IMR-90 (cell line): Measurements from ENCODE around the gene DNAH17. TPM values are rescaled to one million over a fixed set of nuclear protein-coding genes. Genes with fewer than 3 reads are reported as not detected.

Experiments used
- ATAC-seq: fragments of 200-7000 bp; cut with Tn5 transposase; 2 replicates; pipeline ENCODE4 v1.9.1; 2020; ENCODE audit warnings: low read depth, mild to moderate bottlenecking, moderate library complexity
- BruUV-seq: library from RNA; stranded (reverse); fragments of 400-500 nt; replicated peaks from 2 replicates; lab custom pipeline; 2021; lab: Mats Ljungman, UMichigan
- CTCF ChIA-PET: fragments of 300-600 bp; formaldehyde crosslinking; extraction: SDS; loops from one replicate; lab custom pipeline; 2021; ENCODE audit warnings: antibody characterized with exemption; lab: Yijun Ruan, JAX
- POLR2A ChIA-PET: fragments of 300-600 bp; sonication (Branson Sonifier 250); formaldehyde crosslinking; loops from one replicate; lab custom pipeline; 2022; ENCODE audit warnings: antibody characterized with exemption; ENCODE audit not compliant: unreplicated experiment; lab: Charles Lee
- DNase-seq: peaks from one replicate; pipeline ENCODE4 v3.0.0; 2013
- H2AFZ ChIP-seq: replicated peaks from 2 replicates; pipeline ENCODE3; 2013; ENCODE audit warnings: low read length, mild to moderate bottlenecking; ENCODE audit not compliant: poor library complexity
- H2AK5ac ChIP-seq: 2 replicates; pipeline ENCODE4 v1.6.1; 2013; ENCODE audit warnings: low read depth, low read length, inconsistent platforms
- H2AK9ac ChIP-seq: replicated peaks from 2 replicates; pipeline ENCODE3; 2013; ENCODE audit warnings: mild to moderate bottlenecking, low read depth, low read length, moderate library complexity; ENCODE audit not compliant: poor library complexity
- H2BK120ac ChIP-seq: 2 replicates; pipeline ENCODE4 v1.6.1; 2013; ENCODE audit warnings: low read depth, low read length, inconsistent platforms
- H2BK15ac ChIP-seq: 3 replicates; pipeline ENCODE4 v1.6.1; 2013; ENCODE audit warnings: low read depth, low read length, inconsistent platforms
- H2BK20ac ChIP-seq: 2 replicates; pipeline ENCODE4 v1.6.1; 2013; ENCODE audit warnings: low read depth, mild to moderate bottlenecking, inconsistent platforms, low read length, moderate library complexity
- H2BK5ac ChIP-seq: 2 replicates; pipeline ENCODE4 v1.6.1; 2013; ENCODE audit warnings: mild to moderate bottlenecking, low read depth, low read length, inconsistent platforms; ENCODE audit not compliant: poor library complexity, severe bottlenecking
- H3K14ac ChIP-seq: replicated peaks from 2 replicates; pipeline ENCODE4 v1.6.1; 2013; ENCODE audit warnings: low read depth, low read length, inconsistent platforms
- H3K18ac ChIP-seq: 2 replicates; pipeline ENCODE4 v1.6.1; 2013; ENCODE audit warnings: low read depth, low read length, control low read depth
- H3K23ac ChIP-seq: 2 replicates; pipeline ENCODE4 v1.6.1; 2013; ENCODE audit warnings: low read depth, low read length, inconsistent platforms
- H3K27ac ChIP-seq: 2 replicates; pipeline ENCODE4 v1.5.1; 2013; ENCODE audit warnings: mild to moderate bottlenecking, control low read depth, low read length; ENCODE audit not compliant: insufficient read depth
- H3K27me3 ChIP-seq: 2 replicates; pipeline ENCODE4 v1.6.1; 2013; ENCODE audit warnings: low read length; ENCODE audit not compliant: control insufficient read depth, insufficient read depth
- H3K36me3 ChIP-seq: 2 replicates; pipeline ENCODE4 v1.6.1; 2013; ENCODE audit warnings: low read length, mixed read lengths; ENCODE audit not compliant: control insufficient read depth, insufficient read depth
- H3K4ac ChIP-seq: 2 replicates; pipeline ENCODE4 v1.6.1; 2013; ENCODE audit warnings: low read depth, low read length, inconsistent platforms
- H3K4me1 ChIP-seq: 2 replicates; pipeline ENCODE4 v1.6.1; 2013; ENCODE audit warnings: low read length, mixed read lengths; ENCODE audit not compliant: control insufficient read depth, insufficient read depth
- H3K4me2 ChIP-seq: 2 replicates; pipeline ENCODE4 v1.6.1; 2013; ENCODE audit warnings: low read depth, mild to moderate bottlenecking, control low read depth, low read length, moderate library complexity
- H3K4me3 ChIP-seq: 2 replicates; pipeline ENCODE4 v1.5.1; 2013; ENCODE audit warnings: low read depth, mild to moderate bottlenecking, control low read depth, low read length, moderate library complexity; ENCODE audit not compliant: insufficient read depth
- H3K56ac ChIP-seq: 2 replicates; pipeline ENCODE4 v1.6.1; 2013; ENCODE audit warnings: low read length, inconsistent platforms; ENCODE audit not compliant: insufficient read depth; ENCODE audit errors: extremely low read depth
- H3K79me1 ChIP-seq, 2 experiments: 2 replicates each; pipeline ENCODE4 v1.6.1; 2013; ENCODE audit warnings: low read length in 2 of 2, inconsistent platforms in 1 of 2, low read depth in 1 of 2
- H3K9ac ChIP-seq: 2 replicates; pipeline ENCODE4 v1.6.1; 2013; ENCODE audit warnings: low read depth, low read length, control low read depth
- H3K9me1 ChIP-seq: 2 replicates; pipeline ENCODE4 v1.6.1; 2013; ENCODE audit warnings: low read length, inconsistent platforms; ENCODE audit not compliant: insufficient read depth
- H3K9me3 ChIP-seq: 2 replicates; pipeline ENCODE4 v1.6.1; 2013; ENCODE audit warnings: low read length; ENCODE audit not compliant: control insufficient read depth, insufficient read depth
- H4K20me1 ChIP-seq: 2 replicates; pipeline ENCODE4 v1.6.1; 2013; ENCODE audit warnings: low read length, inconsistent platforms; ENCODE audit not compliant: insufficient read depth
- H4K5ac ChIP-seq: 2 replicates; pipeline ENCODE4 v1.6.1; 2013; ENCODE audit warnings: mild to moderate bottlenecking, low read depth, low read length, control low read depth
- H4K8ac ChIP-seq, 2 experiments: 2 replicates each; pipeline ENCODE4 v1.6.1; 2013; ENCODE audit warnings: low read depth in 2 of 2, low read length in 2 of 2, control low read depth in 1 of 2, inconsistent platforms in 1 of 2
- H4K91ac ChIP-seq: 2 replicates; pipeline ENCODE4 v1.6.1; 2013; ENCODE audit warnings: low read depth, low read length, inconsistent platforms; ENCODE audit not compliant: insufficient read depth
- CEBPB ChIP-seq: IDR thresholded peaks from 2 replicates; pipeline ENCODE4 v1.6.1; 2012; ENCODE audit warnings: low read depth, low read length, improper control_type of control experiment
- CHD1 ChIP-seq: IDR thresholded peaks from 2 replicates; pipeline ENCODE4 v1.6.1; 2012; ENCODE audit warnings: low read depth, low read length, improper control_type of control experiment
- FOS ChIP-seq: fragments of 150-350 bp; IDR thresholded peaks from 2 replicates; pipeline ENCODE4 v1.6.1; 2016; ENCODE audit warnings: low read depth, low read length
- MAFK ChIP-seq: IDR thresholded peaks from 2 replicates; pipeline ENCODE4 v1.6.1; 2012; ENCODE audit warnings: low read depth, low read length, improper control_type of control experiment
- NFE2L2 ChIP-seq: fragments of 150-350 bp; IDR thresholded peaks from 2 replicates; pipeline ENCODE4 v1.6.1; 2016; ENCODE audit warnings: low read depth, mild to moderate bottlenecking, low read length
- RCOR1 ChIP-seq: IDR thresholded peaks from 2 replicates; pipeline ENCODE4 v1.6.1; 2012; ENCODE audit warnings: mild to moderate bottlenecking, low read length, improper control_type of control experiment; ENCODE audit not compliant: insufficient replicate concordance
- SMC3 ChIP-seq: fragments of 150-350 bp; IDR thresholded peaks from 2 replicates; pipeline ENCODE4 v1.6.1; 2016; ENCODE audit warnings: low read depth, mild to moderate bottlenecking, antibody characterized with exemption, low read length, moderate library complexity
- WGBS, 2 experiments: methylation state at CpG; one replicate each; pipeline versions ENCODE4 v1.1.5 to v1.1.7; 2013; ENCODE audit warnings: missing lambda C conversion rate in 2 of 2; ENCODE audit not compliant: insufficient read length in 1 of 2; ENCODE audit errors: extremely low coverage in 2 of 2; 5-methylcytosine and 5-hydroxymethylcytosine counted together
- dilution Hi-C: fragments of 300-500 bp; cut with HindIII; formaldehyde crosslinking; loops from one replicate; pipeline ENCODE4 v1.14.3; 2018; ENCODE audit warnings: low sequenced_read_pairs; ENCODE audit not compliant: unreplicated experiment
- in situ Hi-C: fragments of 300-500 bp; cut with MboI; formaldehyde crosslinking; loops from 3 replicates; pipeline ENCODE4 v1.14.3; 2019; ENCODE audit warnings: low sequenced_read_pairs, inconsistent platforms, mixed read lengths
- intact Hi-C: fragments of 100-400 bp; cut with micrococcal nuclease; formaldehyde crosslinking; loops from 2 replicates; pipeline ENCODE4 v1.10.0; 2022
- polyA plus RNA-seq, 3 experiments: library from polyadenylated mRNA; depleted of rRNA; stranded (reverse); fragments of >200 nt; gene quantifications; 2 replicates each; pipeline ENCODE4 v1.2.3, GENCODE V29; 2012; ENCODE audit warnings: low replicate concordance in 1 of 3
- total RNA-seq: library from RNA; depleted of rRNA; stranded (reverse); fragments of >200 nt; gene quantifications from 2 replicates; pipeline ENCODE4 v1.2.3, GENCODE V29; 2012

Gene DNAH17
- total and polyA plus RNA-seq, 2 of the 4 experiments (the other 2 are of a cell fraction), result not detected

DNA sequence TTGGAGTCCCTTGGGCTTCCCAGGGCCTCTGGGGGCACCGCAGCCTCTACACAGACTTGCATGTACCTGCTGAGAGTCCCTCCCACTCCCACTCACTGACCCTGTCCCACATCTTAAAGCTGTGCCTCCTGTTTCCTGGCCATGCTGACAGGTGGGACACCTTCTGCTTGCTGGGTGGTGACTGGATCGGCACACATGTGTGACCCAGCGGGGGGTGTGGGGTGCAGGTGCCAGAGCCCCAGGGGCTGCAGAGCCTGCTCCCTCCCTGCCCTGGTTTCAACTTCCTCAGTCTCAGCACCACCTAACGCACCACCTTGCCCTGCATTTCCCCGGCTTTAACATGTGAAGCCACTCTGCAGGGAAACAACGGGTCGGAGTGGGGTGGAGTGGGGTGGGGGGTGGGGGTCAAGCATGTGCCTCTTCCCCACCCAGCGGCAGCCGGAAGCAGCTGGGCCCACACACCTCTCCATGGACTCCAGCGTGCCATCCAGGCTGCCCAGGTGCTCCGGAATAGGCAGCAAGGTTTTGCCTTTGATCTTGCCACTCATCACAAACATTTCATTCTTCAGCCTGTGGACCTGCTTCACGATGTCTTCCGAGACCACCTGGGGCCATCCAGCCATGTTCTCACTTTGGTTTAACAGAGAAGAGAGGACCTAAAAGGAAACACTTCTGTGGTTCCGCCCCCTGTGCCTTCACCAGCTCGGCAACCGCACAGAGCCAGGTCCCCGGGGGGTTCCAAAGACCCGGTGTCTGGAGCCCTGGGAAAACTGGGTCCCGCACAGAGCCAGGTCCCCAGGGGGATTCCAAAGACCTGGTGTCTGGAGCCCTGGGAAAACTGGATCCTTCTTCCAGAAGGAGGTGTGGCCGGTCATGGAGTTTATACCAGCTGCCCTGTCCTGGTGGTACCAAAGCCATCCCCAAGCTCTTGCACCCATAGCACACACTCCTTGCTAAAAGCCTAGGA is 4.7 kb downstream of the DNAH17 start:
- Histone ChIP-seq H2BK120ac (no peak overlapping the region), H3K79me1 (no peaks in the 10 kb centered on the region), H3K4ac (no peak overlapping the region), H3K4me2 (no peak overlapping the region), H2AK5ac (no peak overlapping the region), H2BK5ac (no peak overlapping the region), H3K9me3 (no peaks in the 10 kb centered on the region), H3K36me3 (no peaks in the 10 kb centered on the region), H2BK15ac (no peak overlapping the region), H2AK9ac (no peak overlapping the region), H3K9ac (no peak overlapping the region), H3K23ac (no peak overlapping the region), H3K18ac (no peak overlapping the region), H3K4me3 (no peak overlapping the region), H4K20me1 (no peaks in the 10 kb centered on the region), H4K5ac (no peak overlapping the region), H2AFZ (no peak overlapping the region), H3K27me3 (peaks cover 42% of the 10 kb centered on the region), H3K27ac (no peak overlapping the region), H3K14ac (no peak overlapping the region), H4K91ac (no peak overlapping the region), H3K9me1 (no peaks in the 10 kb centered on the region; the same call in 1 of the 2 replicates), H2BK20ac (no peak overlapping the region), H3K4me1 (no peaks in the 10 kb centered on the region), H4K8ac (no peak overlapping the region), H3K56ac (no peak overlapping the region)
- intact Hi-C loops (no loop called here), in situ Hi-C loops (no loop called here), dilution Hi-C loops (no loop called here)
- CTCF ChIA-PET, result no interaction called here
- TF ChIP-seq SMC3, result no peak
- TF ChIP-seq NFE2L2, result no peak
- TF ChIP-seq RCOR1, result no peak
- TF ChIP-seq CHD1, result no peak
- TF ChIP-seq FOS, result no peak
- TF ChIP-seq CEBPB, result no peak
- no peak for TF ChIP-seq MAFK
- 52% methylated on average over 5 of the region's 20 CpGs; no CpG with 5 or more reads in 1 of the 2 experiments for WGBS, 2 experiments
- POLR2A ChIA-PET, result no interaction called here
- ATAC-seq (no peak), DNase-seq (no peak)
- BruUV-seq, result no TSS peak
